Heart right ventricle (tissue), 16 donors: Measurements from ENCODE around the gene ADAMTSL2. TPM values are rescaled to one million over a fixed set of nuclear protein-coding genes. Genes with fewer than 3 reads are reported as not detected.

Experiments
- ATAC-seq, 8 donors: fragments of 200-7000 bp; cut with Tn5 transposase; one replicate each; pipeline ENCODE4 v1.9.1; 2020; ENCODE audit warnings: mild to moderate bottlenecking in 8 of 8, moderate library complexity in 8 of 8, moderate number of reproducible peaks in 1 of 8
- DNase-seq, 2 donors: peaks; one replicate each; pipeline ENCODE4 v3.0.0-alpha.2; 2020
- H3K27ac ChIP-seq, 10 donors: fragments of 200-600 bp; sonication (generic) in 2 of 10; one replicate each; pipeline versions ENCODE4 v1.5.0 to v1.8.0; 2020 to 2022; ENCODE audit warnings: mild to moderate bottlenecking in 3 of 10
- H3K27me3 ChIP-seq, 7 donors: fragments of 200-600 bp; one replicate each; pipeline ENCODE4 v1.8.0; 2021 to 2022; ENCODE audit warnings: mild to moderate bottlenecking in 2 of 7
- H3K36me3 ChIP-seq, 9 donors: fragments of 200-600 bp; sonication (generic) in 1 of 9; one replicate each; pipeline versions ENCODE4 v1.5.0 to v1.8.0; 2020 to 2022; ENCODE audit warnings: mild to moderate bottlenecking in 2 of 9
- H3K4me1 ChIP-seq, 9 donors: fragments of 200-600 bp; sonication (generic) in 1 of 9; one replicate each; pipeline versions ENCODE4 v1.5.0 to v1.8.0; 2020 to 2022; ENCODE audit warnings: mild to moderate bottlenecking in 4 of 9
- H3K4me3 ChIP-seq, 10 donors: fragments of 200-600 bp; sonication (generic) in 2 of 10; one replicate each; pipeline versions ENCODE4 v1.5.0 to v1.8.0; 2020 to 2022; ENCODE audit warnings: mild to moderate bottlenecking in 7 of 10, moderate library complexity in 2 of 10
- H3K9me3 ChIP-seq, 11 donors: fragments of 200-600 bp in 10 of 11; sonication (generic) in 2 of 11; one replicate each; pipeline versions ENCODE4 v1.5.0 to v1.8.0; 2013 to 2022; ENCODE audit warnings: mild to moderate bottlenecking in 2 of 11, control low read depth in 1 of 11, moderate library complexity in 1 of 11
- WGBS, 2 donors: extraction: QIAGEN DNeasy Blood & Tissue Kit; methylation state at CpG; one replicate each; pipeline ENCODE4 v1.1.7; 2013; ENCODE audit warnings: inconsistent platforms in 1 of 2; 5-methylcytosine and 5-hydroxymethylcytosine counted together
- intact Hi-C, 10 donors: fragments of 100-400 bp; cut with DNase I; formaldehyde crosslinking; loops; one replicate each; pipeline versions ENCODE4 v1.11.1 to v1.14.2; 2022
- polyA plus RNA-seq, 2 donors: library from polyadenylated mRNA; stranded (reverse); fragments of 200-250 nt; gene quantifications; one replicate each; pipeline ENCODE4 v1.2.3, GENCODE V29; 2013
- total RNA-seq, 10 donors: library from RNA; stranded (reverse); fragmentation: NEBNext Ultra II Directional in 3 of 10; extraction: Animal tissue kit (Norgen Biotek cat#: 25700) in 3 of 10; gene quantifications; one replicate each; pipeline versions ENCODE4 v1.2.1 to v1.2.4, GENCODE V29; 2021 to 2023
- TF ChIP-seq, protein P1 (sequence below), 9 donors: fragments of 200-600 bp; sonication (generic) in 2 of 9; IDR thresholded peaks; one replicate each; pipeline versions ENCODE4 v1.5.0 to v1.8.0; 2021 to 2022; ENCODE audit warnings: antibody characterized with exemption in 9 of 9, mild to moderate bottlenecking in 5 of 9, moderate library complexity in 1 of 9
- donor health status: Arrhythmogenic right ventricular cardiomyopathy.
- donor health status: ischemic (EF 13 %, LVEDD 7.1; RV severe dilation, severe dysfunction).
- donor health status: healthy with polysubstance abuse.
- donor health status: DM: no; HTN: yes; CAD: no.
- donor health status: DM: no; HTN: no; CAD: no.
- donor health status: ischemic (EF 25% LVEDD 6.9; RV normal size, moderate dysfunction).
- donor health status: ischemic (EF 25% LVEDD 5.7; RV mildly dilated, moderate dysfunction).
- donor health status: healthy.
- donor health status: DM: yes; HTN: yes; CAD: no.
- donor health status: Ischemic cardiomyopathy.
- donor health status: ischemic (EF 35%, LVEDD 5.7; RV mildly dilated, moderate dysfunction).
- donor health status: nonischemic (EF 11% LVEDD 7.7; RV severe dilation, severe dysfunction).
- donor health status: DM: yes; HTN: yes; CAD: no.
- donor health status: PGD.
- donor health status: ischemic (EF 29% LVEDD 5.4; RV normal size, mild dysfunction).
- donor health status: nonischemic (EF 23%, LVEDD 6.1; RV moderate dilation, normal function).

The ADAMTSL2 gene
- total and polyA plus RNA-seq, 12 donors, result 2.0 to 9.1 (median 4.5) TPM

DNA sequence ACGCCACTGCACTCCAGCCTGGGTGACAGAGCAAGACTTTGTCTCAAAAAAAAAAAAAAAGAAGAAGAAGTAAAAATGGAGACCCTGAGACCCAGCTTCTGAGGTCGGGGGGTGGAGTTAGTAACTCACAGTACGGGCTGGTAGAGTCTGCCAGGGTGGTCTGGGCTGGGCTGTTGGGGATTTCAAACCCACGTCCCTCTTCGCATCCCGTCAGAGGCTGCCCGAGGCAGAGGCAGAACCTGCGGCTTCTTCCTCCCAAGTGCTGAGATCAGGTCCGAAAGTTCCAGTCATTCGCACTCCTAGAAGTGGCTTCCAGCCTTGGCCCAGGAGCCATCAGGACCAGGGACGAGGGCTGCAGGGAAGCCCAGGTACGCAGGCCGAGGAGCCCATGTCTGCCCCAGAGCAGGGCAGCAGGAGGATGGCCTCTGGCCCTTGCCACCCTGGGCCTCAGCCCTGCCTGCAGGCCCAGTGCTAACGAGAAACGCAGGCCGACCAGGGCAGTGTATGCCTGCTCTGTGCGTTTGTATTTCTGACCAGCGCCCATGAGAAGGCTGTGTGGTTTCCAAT lies 45.7 kb upstream of the ADAMTSL2 start:
- no peak overlapping the region for H3K4me3 ChIP-seq
- intact Hi-C loops, result loop anchor here in 7 of 10 donors (5.0 to 10.0 kb wide), 6 partner anchors 81 to 464 kb away; partner anchors contain the start of genes MED22 (in 2 of the 7), RPL7A (in 2 of the 7) and SURF6 (in 1 of the 7)

DNA sequence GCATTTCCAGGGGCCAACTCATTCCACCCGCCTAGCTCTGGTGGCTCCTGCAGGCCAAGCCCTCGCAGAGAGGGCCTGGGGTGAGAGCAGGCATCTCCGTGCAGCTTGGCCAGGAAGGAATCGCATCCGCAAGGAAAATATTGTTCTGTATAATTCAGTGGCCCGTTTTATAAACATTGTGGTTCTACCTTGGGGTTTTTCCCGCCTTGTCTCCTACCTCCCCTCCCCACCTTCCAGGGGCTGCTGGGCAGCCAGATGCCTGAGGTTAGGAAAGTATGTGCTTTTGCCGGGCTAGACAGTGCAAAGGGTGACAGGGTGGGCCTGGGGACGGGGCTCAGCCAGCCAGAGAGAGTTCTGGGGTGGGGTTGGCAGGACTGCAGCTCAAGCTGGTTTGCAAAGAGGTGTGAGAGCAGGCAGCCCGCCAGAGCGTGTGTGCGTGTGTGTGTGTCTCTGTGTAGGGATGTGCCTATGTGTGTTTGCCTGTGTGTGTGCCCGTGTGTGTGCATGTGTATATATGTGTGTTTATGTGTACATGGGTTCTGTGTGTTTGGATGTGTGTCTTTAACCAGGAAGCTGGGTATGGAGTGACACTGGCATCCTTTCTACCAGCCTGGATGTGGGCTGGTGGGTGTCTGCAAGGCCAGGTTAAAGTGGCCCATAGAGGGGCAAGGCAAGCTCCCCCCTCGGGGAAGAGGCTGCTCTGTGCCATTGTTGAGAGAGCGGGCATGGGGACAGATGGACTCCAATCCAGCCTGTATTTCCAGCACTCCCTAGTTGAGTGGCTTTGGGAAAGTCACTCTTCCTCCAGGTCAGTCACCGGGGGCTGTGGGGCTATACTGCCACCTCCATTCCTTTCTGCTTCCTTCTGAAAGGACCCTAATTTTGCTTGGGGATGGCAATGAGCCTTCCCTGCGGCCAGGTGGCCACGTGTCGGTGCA lies 45.0 kb upstream of the ADAMTSL2 start:
- H3K27ac ChIP-seq, result no peak overlapping the region
- intact Hi-C loops, result loop anchor here in 7 of 10 donors (5.0 to 10.0 kb wide), 6 partner anchors 82 to 465 kb away; partner anchors contain the start of genes MED22 (in 2 of the 7), RPL7A (in 2 of the 7) and SURF6 (in 1 of the 7)
- peaks cover 0 to 13% (median 0%) of the 10 kb centered on the region in 7 donors for H3K27me3 ChIP-seq
- TF ChIP-seq, protein P1, sequence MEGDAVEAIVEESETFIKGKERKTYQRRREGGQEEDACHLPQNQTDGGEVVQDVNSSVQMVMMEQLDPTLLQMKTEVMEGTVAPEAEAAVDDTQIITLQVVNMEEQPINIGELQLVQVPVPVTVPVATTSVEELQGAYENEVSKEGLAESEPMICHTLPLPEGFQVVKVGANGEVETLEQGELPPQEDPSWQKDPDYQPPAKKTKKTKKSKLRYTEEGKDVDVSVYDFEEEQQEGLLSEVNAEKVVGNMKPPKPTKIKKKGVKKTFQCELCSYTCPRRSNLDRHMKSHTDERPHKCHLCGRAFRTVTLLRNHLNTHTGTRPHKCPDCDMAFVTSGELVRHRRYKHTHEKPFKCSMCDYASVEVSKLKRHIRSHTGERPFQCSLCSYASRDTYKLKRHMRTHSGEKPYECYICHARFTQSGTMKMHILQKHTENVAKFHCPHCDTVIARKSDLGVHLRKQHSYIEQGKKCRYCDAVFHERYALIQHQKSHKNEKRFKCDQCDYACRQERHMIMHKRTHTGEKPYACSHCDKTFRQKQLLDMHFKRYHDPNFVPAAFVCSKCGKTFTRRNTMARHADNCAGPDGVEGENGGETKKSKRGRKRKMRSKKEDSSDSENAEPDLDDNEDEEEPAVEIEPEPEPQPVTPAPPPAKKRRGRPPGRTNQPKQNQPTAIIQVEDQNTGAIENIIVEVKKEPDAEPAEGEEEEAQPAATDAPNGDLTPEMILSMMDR (IDR thresholded peaks at IDR 0.05), result no peak
- no peak for DNase-seq
- H3K9me3 ChIP-seq, result no peaks in the 10 kb centered on the region
- H3K4me3 ChIP-seq, result no peak overlapping the region
- no peaks in the 10 kb centered on the region for H3K36me3 ChIP-seq
- H3K4me1 ChIP-seq, result peaks cover 10 to 30% (median 26%) of the 10 kb centered on the region in 9 donors
- 92 to 93% methylated on average over 19 of the region's 19 CpGs for WGBS, 2 donors
- no peak for ATAC-seq

More for the DNA sequence above, 45.7 kb upstream of the ADAMTSL2 start:
- TF ChIP-seq, protein P1 (IDR thresholded peaks at IDR 0.05), result no peak
- WGBS, 2 donors, result 93 to 95% methylated on average over 18 of the region's 18 CpGs
- ATAC-seq (no peak), DNase-seq (no peak)
- no peaks in the 10 kb centered on the region for H3K36me3 ChIP-seq
- H3K9me3 ChIP-seq, result no peaks in the 10 kb centered on the region
- H3K27me3 ChIP-seq, result peaks cover 0 to 16% (median 0%) of the 10 kb centered on the region in 7 donors
- H3K4me1 ChIP-seq, result peaks cover 10 to 30% (median 26%) of the 10 kb centered on the region in 9 donors
- H3K27ac ChIP-seq, result no peak overlapping the region

DNA sequence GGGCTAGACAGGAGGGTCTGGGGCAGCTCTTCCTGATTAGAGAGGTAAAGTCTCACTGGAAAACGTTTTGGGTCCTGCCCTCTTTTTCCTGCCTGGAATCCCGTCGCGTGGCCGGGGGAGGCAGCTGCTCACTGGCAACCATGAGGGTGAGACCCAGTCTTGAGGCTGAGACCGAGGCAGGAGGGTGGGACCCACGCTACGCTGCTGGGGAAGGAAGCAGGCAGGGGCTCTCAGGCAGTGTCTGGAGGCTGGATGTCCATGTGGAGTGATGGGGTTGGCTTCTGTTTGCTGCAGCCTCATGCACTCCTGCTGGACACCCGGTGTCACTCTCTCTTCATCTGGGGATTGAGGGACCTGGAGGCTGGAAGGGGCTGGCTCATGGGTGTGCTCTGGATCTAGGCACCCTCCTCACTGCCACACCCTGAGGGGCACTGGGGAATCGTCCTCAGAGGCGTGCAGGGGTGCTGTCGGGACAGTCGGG lies 44.3 kb upstream of the ADAMTSL2 start:
- TF ChIP-seq, protein P1 (IDR thresholded peaks at IDR 0.05), result no peak
- Histone ChIP-seq H3K4me3 (no peak overlapping the region), H3K27ac (no peak overlapping the region), H3K9me3 (no peaks in the 10 kb centered on the region), H3K36me3 (no peaks in the 10 kb centered on the region), H3K27me3 (peaks cover 0 to 10% (median 0%) of the 10 kb centered on the region in 7 donors), H3K4me1 (peaks cover 10 to 30% (median 26%) of the 10 kb centered on the region in 9 donors)
- WGBS, 2 donors, result 67 to 74% methylated on average over 13 of the region's 13 CpGs
- ATAC-seq, result no peak
- intact Hi-C loops, result no loop called here
- no peak for DNase-seq
